Neural progenitor cell (in vitro differentiated cells): ENCODE data around the gene PTGER3.

Experiments
- CTCF ChIP-seq: fragments of 200-600 bp; sonication (generic); IDR thresholded peaks from 2 replicates; pipeline ENCODE4 v1.5.1; 2017; ENCODE audit warnings: antibody characterized with exemption, mild to moderate bottlenecking
- EZH2 ChIP-seq: fragments of 200-600 bp; sonication (generic); IDR thresholded peaks from 2 replicates; pipeline ENCODE4 v1.6.1; 2017; ENCODE audit warnings: antibody characterized with exemption, mild to moderate bottlenecking, moderate library complexity
- EZH2phosphoT487 ChIP-seq: fragments of 200-600 bp; sonication (generic); IDR thresholded peaks from 2 replicates; pipeline ENCODE4 v1.6.1; 2017; ENCODE audit warnings: antibody characterized with exemption

DNA sequence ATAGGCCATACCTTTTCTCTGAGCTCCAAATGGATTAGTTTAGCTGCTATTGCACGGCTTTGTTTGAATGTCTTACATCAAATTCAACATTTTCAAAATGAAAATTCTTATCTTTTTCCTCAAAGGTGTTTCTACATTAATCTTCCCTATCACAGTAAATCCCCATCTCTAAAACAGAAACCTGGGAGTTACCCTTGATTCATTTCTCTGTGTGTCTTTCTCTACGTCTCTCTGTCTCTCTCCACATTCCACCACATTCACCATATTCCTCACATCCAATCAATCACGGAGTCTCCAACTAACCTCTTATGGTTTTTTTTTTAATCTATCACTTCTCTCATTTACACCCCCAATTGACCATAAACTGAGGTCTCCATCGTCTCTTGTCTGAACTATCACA, 24.1 kb downstream of the PTGER3 start:
- TF ChIP-seq CTCF (no peak), EZH2 (no peak), EZH2phosphoT487 (no peak)
